CD4-positive, alpha-beta T cell treated with Interleukin-4 for 1 hour (primary cell): Measurements from ENCODE around the gene LCN2.
A peak's percentile ranks its signal among the peaks of the same experiment; 100 is the strongest.
"Not testable (repeated sequence)": the region's sequence is repeated elsewhere in the genome, so short reads cannot be mapped to it uniquely, and the experiment has no call there.

ENCODE experiments used
- DNase-seq, 2 donors: peaks; one replicate each; pipeline ENCODE4 v3.0.0-alpha.2; 2020 to 2022

LCN2 gene

DNA sequence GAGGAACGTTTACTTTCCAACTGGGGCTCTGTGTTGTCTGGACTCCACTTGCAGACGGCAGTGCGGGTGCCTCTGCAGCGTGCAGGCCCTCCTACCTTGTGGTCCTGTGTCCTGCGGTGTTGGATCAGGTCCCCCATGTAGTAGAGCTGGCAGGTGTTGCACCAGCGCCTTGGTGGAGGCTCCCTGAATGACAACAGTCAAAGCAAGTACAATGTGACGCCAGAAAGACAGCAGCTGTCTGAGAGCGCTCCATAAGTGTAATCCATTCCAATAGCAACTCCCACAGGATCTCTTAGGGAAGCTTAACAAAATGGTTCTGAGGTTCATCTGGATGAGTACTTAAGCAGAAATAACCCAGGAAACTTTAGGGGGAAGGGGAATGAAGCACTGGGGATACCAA lies 20.7 kb downstream of the LCN2 start:
- no peak for DNase-seq

DNA sequence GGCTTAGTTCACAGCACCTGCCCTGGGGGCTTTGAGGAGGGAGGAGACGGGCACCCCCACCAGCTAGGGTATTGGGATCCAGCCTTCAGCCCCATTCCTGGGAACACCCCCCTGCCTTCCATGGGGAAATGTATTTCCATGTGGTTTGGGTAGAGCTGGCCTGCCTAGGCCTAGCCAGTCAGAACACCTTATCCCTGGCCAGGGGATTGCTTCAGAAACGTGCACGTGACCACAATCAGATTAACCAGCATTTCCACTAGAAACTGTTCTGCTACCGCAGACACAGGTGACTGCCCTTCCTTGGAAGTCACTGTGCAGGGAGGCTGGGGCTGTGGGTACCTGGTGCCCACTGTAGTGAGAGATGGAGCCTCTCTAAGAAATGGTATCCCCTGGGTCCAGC lies 24.8 kb downstream of the LCN2 start:
- no peak for DNase-seq

DNA sequence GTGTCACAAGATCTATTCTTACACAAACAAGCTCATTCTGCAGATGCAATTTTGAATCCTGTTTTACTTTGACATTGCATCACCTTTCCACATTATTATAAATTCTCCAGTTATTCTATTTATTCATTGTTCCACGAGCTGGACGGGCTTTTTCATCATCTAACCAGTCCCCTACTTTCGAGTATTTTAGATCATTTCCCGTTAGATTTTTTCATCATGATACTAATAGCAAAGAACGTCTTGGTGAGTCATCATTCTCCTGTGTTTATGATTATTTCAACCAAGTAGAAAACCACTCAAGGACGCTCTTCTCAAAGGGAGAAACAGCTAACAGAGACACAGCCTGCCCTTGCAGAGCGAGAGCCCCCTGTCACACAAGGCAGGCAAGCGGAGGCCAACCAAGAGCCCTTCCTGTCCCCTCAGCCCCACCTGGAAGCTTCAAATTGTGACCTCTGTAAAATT lies 25.9 kb downstream of the LCN2 start:
- DNase-seq = no peak

DNA sequence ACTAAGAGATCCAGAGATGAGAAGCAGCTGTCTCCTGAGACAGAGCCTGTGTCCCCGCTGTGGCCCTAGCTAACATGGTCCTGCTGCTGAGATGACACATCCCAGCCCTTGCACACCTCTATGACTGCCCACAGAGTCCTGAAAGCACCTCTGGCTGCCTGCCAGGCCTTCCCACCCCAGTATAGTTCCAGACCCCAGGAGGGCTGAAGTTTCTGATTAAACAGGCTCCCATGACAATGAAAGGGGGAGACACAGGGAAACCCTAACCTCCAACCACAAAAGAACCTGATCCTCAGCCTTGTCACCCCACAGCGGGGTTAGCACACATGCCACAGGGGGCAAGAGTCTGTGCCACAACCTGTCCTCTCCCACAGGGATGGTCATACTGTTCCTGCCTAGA lies 26.5 kb downstream of the LCN2 start:
- no peak for DNase-seq

DNA sequence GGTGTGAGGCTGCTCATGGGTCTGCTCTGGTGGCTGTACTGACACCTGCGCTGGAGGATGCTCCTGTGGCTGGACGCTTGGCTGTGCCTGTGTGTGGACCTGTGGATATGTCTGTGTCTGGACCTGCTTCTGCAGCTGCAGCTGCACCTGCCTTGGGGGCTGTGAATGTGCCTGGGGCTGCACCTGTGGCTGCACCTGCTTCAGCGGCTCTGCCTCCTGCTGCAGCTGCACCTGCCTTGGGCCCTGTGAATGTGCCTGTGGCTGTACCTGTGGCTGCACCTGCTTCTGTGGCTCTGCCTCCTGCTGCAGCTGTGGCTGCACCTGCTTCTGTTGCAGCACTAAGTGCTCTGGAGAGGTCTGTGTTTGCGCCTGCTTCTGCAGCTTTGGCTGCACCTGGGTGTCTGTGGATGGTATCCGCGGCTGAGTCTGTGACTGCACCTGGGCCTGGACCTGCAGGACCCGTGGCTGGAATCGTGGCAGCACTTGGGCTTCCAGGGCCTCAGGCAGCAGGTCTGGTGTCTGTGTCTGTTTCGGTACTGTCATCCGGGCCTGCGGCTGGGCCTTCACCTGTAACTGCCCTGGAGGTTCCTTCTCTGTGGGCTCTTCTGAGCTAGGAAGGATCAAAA lies 29.7 kb downstream of the LCN2 start:
- DNase-seq = no peak

DNA sequence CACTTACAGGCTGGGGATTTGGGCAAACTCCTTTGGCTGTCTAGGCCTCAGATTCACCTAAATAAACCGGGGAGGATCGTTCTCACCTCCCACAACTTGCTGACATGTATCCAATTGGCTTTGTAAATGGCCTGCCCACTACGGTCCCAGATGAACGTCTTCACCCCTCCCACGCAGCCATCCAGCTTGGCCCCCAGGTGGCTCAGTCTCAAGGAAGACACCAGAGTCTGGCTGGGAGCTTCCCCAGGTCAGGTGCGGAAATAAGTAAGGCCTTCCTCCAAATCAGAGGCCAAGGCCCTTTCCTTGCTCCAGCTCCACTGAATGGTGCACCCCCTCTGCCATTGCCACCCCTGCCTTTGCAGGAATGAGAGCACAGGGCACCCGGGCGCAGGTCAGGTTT lies 30.7 kb downstream of the LCN2 start:
- DNase-seq = no peak

DNA sequence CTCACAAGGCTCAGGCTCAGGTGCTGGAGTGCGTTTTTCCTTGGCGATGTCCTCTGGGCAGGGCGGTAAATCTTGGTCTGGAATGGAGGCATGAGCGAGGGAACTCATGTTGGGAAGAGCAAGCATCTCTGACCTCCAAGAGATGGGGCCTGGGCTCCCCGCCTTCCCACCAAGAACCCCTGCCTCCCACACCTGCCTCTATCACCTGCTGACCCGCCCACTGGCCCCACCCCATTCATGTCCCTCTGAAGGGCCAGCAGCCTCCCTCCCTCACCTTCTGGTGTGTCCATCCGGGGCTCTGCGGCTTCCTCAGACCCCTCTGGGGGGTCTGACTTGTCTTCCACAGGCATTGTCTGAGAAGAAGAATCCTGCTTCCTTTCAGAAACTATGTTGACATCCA lies 31.2 kb downstream of the LCN2 start:
- DNase-seq = no peak

DNA sequence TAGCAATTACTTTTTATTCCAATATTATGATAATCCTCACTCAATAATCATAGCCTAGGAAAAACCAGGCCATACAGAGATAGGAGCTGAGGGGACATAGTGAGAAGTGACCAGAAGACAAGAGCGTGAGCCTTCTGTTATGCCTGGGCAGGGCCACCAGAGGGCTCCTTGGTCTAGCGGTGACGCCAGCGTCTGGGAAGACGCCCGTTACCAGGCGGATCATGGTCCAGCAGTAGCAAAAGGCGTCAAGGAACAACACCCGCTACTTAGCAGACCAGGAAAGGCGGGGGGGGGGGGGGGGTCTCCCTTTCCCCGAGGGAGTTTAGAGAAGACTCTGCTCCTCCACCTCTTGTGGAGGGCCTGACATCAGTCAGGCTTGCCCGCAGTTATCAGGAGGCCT lies 32.2 kb downstream of the LCN2 start:
- DNase-seq = not testable (repeated sequence)

DNA sequence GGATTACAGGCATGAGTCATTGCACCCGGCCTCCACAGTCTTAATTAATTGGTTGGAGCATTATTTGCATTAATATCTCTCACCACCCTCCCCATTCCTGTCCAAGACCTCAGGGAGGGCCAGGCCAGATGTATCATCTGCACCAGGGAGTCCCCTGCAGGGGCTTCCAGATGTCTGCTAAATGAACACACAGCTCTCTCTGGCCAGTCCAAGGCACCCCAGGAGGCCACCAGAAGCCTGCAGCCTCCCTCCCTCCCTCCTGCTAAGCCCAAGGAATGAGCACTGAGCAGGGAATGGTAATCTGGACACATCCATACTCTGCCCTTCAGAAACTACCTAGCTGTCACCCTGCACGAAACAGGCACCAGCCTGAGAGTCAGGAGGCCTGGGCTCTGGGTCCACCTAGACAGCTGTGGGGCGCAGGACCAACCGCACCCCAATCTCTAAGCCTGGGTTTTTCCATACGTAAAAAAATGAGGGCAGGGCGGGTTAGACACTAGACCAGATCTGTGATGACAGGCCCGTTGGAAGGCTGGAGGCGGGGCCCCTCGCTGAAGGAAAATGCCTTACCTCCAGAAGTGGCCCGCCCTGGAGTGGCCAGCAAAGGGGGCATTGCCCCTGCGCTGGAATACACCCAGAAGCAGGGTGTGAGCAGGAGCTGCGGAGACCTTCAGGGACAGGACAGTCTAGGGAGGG lies 33.8 kb downstream of the LCN2 start:
- no peak for DNase-seq

DNA sequence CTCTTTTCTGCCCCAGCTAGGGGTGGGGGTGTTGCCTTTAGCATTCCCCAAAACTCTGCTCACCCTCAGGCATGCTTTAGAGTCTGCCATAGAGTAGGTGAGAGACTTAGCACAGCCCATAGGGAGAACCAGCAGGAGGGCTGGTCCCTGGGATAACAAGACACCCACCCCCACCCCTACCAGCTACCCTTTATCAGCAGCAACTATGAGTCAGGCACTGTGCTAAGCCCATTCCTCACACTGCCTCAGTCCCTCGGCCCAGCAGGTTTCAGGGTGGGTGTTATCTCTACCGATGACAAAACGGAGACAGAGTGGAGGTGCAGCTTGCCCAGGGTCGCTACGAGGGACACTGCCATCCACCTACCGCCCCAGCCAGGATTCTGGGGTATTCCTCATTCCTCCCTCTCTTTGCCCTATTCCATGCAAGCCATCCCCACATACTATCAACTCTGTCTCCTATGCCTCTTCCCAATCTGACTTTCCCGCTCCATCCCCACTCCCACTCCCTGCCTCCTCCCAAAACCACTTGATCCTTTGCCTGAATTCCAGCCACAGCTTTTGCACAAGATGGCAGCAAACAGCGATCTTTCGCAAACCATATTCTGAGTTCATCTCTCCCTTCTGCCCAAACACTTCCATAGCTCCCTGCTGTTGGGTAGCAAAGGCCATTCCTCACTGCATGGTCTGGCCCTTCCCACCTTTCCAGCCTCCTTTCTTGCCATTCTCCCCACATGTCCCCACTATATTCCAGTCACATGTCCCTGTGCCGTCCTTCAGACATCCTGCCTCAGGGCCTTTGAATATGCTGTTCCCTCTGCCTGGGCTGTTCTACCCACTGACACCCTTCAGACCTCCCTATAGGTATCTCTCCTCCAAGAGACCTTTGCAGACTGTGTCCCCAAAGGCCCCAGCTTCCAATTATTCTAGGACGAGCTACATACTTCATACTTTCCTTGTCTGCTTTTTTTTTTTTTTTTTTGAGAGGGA lies 37.0 kb downstream of the LCN2 start:
- DNase-seq = no peak

DNA sequence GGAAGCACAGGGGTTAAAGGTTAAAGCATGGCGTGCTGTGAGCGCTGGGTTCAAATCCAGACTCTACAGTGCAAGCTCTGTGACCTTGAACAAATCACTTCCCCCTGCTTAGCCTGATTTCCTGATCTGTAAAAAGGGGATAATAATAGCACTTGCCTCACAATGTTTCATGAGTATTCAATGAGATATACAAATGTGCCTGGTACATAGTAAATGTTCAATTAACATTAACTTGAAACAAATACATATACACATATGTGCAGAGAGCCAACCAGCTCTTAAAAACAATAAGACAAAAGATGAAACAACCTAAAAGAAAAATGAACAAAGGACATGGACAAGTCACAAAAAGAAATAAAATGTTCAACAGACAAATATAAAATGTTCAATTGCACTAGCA lies 38.1 kb downstream of the LCN2 start:
- no peak for DNase-seq

DNA sequence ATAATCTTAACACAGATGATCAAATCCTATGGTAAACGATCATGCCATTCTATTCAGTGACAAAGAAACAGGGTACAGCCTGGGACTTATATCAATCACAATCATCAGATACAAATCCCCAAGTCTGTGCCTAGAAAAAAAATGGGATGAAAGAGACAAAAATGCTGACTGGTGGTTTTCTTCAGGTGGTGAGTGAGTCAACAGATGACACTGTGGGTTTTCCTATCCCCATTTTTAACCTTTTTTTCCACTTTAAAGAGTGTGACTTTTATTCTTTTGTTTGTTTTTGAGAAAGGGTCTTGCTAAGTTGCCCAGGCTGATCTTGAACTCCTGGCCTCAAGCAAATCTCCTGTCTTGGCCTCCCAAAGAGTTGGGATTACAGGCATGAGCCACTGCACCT lies 39.0 kb downstream of the LCN2 start:
- DNase-seq = no peak

DNA sequence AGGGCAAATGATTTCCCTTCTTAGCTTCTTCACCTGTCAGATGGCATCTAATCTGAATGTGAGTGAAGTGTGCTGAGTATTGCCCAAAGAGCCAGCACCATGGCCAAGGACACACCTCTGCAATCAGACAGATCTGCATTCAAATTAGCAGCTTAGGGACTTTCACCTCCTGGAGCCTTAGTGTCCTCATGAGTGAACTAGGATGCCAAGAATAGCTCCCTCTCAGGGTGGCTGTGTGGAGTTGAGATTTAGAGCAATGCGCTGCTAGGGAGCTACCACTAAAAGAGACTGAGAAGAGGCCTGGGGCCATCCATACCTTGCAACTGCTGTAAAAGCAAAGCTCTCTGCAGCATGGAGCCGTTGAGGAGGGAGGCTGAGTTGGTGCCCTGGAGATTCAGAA lies 40.8 kb downstream of the LCN2 start:
- no peak for DNase-seq

DNA sequence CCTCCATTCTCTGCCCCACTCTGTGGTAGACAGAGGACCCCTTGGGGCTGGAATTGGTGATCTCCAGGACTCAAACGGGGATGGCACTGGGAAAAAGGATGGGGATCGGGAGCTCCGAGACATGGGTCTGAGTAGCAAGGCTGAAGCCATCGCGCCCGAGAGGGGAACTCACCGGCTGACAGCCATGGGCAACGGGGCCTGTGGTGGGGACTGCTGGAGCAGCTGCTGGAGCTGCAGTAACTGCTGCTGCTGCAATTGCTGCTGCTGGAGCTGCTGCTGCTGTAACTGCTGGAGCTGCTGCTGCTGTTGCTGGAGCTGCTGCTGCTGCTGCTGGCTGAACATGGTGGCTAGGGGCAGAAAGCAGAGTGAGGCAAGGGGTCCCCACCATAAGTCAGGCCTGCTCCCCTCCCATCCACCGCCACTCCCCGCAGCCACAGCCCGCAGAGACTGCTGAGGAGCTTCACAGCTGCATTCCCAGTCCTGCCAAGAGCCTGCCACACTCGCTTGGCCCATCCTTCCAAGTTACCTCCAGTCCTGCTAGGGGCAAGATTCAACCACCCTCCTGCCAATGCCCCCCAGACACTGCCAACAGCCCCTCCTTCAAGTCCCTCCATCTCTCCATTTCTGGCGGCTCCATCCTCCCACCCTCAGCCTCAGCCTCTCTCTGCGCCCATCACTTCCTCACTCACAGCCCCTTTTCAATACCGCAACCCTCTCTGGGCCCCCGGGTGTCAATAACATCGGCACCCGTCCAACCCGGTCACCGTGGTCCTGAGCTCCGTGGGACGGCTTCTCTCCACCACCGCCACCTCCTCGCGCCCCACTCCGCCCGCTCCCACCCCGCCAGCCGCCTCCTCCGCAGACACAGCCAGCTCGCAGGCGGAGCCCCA lies 41.5 kb downstream of the LCN2 start:
- no peak for DNase-seq

DNA sequence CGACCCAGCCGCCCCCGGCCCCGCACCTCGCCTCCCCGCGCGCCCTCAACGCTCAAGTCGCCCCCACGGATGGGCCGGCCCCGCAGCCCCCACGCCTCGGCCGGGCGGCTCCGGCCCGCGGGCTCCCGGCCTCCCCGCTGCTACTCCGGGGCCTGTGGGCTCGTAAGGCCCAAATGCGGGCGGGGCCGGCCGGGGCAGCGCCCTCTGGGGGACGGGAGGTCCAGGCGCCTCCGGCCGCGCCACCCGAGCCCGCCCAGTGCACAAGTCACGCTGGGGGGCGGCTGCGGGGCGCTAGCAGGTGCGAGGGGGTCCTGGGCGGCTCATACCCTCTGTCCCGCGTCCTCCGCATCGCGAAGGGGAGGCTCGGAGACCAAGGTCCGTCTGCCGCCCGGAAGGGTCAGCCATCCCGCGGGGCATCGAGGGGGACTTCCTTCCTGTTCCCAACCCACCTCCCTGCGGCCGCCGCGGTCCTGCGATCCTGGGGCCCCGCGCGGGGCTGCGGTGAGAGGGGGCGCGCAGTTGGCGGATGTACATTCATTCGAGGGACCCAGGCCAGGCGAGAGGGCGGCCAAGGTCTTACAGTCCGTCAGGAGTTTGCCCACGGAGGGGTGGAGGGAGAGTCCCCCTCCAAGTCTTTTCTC lies 42.3 kb downstream of the LCN2 start, which contains the start of gene CIZ1:
Gene CIZ1, minus strand, starts transcription at position 167 of the 641 bp plus-strand sequence. CDS start 715 bp downstream, outside the sequence.
- DNase-seq = peak; percentile 67 to 74

DNA sequence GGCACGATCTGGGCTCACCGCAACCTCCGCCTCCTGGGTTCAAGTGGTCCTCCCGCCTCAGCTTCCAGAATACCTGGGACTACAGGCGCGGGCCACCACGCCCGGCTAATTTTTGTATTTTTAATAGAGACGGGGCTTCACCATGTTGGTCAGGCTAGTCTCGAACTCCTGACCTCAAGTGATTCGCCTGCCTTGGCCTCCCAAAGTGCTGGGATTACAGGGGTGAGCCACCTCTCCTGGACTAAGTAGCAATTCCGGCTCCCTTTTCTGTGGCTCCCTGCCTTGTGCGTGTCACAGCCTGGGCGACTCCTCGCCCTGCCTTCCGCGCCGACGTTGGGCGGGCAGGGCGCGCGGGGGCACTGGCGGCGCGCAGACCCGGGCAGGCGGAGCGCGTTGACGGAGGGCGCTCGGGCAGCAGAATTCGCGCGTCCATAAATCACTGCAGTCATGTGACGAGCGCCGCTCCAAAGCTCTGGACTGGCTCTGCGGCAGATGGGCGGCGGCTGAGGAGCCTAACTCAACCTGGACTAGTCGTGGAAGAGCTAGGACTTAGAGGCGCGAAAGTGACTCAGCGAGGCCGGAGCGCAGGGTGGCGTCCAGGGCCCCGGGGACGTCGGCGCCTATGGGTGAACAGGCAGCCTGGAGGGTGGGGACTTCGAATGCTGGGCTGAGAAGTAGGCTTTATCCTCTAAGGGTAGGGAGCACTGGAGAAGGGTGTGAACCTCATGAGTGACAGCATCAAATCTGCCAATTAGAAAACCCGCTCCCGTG lies 43.5 kb downstream of the LCN2 start:
- DNase-seq = peak in 1 of 2 donors; percentile 58

DNA sequence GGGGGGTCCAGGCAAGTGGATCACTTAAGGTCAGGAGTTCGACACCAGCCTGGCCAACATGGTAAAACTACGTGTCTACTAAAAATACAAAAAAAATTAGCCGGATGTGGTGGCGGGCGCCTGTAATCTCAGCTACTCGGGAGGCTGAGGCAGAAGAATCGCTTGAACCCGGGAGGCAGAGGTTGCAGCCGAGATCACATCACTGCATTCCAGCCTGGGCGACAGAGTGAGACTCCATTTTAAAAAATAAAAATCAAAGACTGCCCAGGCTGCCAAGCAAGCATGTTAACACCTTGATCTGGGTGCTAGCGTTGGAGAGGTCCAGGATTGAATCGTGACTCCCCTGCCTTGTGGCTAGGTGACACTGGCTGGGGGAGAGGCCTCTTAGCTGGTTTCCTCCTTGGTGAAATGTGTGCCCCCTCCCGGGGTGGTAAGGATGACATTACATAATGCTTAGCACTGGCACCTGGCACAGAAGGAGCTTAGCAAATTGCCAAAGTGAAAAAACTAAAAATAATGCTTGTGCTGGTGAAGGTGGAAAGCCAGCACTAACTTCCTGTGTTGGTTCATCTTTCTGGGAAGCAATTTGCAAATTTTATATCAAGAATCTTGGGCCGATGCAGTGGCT lies 44.3 kb downstream of the LCN2 start:
- no peak for DNase-seq

DNA sequence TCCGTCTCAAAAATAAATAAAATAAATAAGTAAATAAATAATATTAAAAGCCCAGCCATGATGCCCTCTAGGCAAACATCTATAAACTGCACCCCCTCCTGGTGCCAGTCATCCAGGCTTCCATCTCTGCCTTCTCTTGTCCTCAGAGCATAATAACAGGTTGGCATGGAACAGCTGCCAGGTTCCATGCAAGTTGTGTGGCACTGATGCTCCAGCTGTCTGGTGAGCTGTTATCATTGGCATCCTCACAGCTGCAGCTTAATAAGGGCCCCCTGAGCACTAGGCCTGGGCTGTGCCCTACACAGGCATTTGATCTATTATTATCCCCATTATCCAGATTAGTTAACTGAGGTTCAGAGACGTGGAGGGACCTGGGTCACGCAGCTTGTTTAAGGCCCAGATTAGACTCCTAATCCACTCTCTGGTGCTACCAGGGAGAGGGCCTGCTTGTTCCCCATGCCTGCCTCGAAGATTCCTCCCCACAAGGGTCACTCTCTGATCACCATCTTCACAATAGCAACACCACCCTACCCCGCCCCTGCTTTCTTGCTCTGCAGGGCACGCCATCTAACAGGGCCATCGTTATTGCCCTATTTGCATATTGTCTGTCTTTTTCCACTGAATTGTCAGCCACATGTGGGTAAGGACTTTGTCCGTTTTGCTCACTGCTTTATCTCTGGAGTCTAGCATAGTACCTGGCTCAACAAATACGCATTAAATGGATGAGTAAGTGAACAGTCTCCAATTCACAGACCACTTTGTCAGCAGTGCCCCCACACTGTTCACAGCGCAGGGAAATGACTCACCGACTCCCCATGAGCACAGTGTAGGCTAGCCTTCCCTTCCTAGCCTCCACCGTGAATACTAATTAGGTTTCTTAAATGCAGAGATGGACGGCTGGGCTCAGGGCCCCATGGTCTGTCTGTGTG lies 52.5 kb downstream of the LCN2 start:
- no peak for DNase-seq

DNA sequence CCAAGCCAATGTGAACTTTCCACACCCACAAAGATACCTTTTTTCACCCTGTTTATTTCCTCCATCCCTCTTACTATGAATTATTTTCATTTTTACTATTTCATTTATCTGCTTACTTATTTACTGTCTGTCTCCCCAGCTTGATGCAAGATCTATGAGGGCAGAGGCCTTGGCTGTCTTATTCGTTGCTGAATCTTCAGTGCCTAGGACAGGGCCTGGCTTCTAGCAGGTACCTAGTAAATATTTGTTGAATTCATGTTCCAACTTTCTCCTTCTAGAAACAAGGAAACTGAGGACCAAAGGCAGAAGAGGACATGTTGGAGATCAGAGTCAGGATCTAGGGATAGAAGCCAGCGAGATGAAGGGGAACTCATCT lies 53.4 kb downstream of the LCN2 start:
- no peak for DNase-seq
